H9 (cell line): ENCODE measurements around the gene NR1D1. TPM values are rescaled to one million over a fixed set of nuclear protein-coding genes. Genes with fewer than 3 reads are reported as not detected.

Experiments used
- DNase-seq: peaks from one replicate; pipeline ENCODE4 v3.0.0-alpha.2; 2017
- H2AFZ ChIP-seq: one replicate; pipeline ENCODE4 v1.6.1; 2013; ENCODE audit warnings: mild to moderate bottlenecking, low read length, control low read depth, moderate library complexity
- H2AK5ac ChIP-seq: 2 replicates; pipeline ENCODE4 v1.6.1; 2013; ENCODE audit warnings: low read length, control low read depth, mixed read lengths; ENCODE audit not compliant: insufficient read length
- H2BK120ac ChIP-seq: one replicate; pipeline ENCODE4 v1.6.1; 2013; ENCODE audit warnings: low read depth, mild to moderate bottlenecking, low read length, control low read depth, inconsistent platforms; ENCODE audit not compliant: poor library complexity, severe bottlenecking
- H2BK12ac ChIP-seq: 2 replicates; pipeline ENCODE4 v1.6.1; 2013; ENCODE audit warnings: low read length, control low read depth, mixed read lengths, low read depth; ENCODE audit not compliant: insufficient read length
- H2BK15ac ChIP-seq: 2 replicates; pipeline ENCODE4 v1.6.1; 2013; ENCODE audit warnings: low read depth, low read length, control low read depth
- H2BK20ac ChIP-seq: one replicate; pipeline ENCODE4 v1.6.1; 2013; ENCODE audit warnings: low read depth, mild to moderate bottlenecking, low read length, control low read depth, inconsistent platforms; ENCODE audit not compliant: poor library complexity, severe bottlenecking
- H2BK5ac ChIP-seq: 2 replicates; pipeline ENCODE4 v1.6.1; 2013; ENCODE audit warnings: low read length, control low read depth, mixed read lengths; ENCODE audit not compliant: insufficient read length
- H3K14ac ChIP-seq: 2 replicates; pipeline ENCODE4 v1.6.1; 2013; ENCODE audit warnings: low read length, control low read depth; ENCODE audit not compliant: insufficient read depth
- H3K18ac ChIP-seq: 2 replicates; pipeline ENCODE4 v1.6.1; 2013; ENCODE audit warnings: low read depth, mild to moderate bottlenecking, mixed read lengths, low read length, control low read depth; ENCODE audit not compliant: insufficient read length
- H3K23ac ChIP-seq: 2 replicates; pipeline ENCODE4 v1.6.1; 2013; ENCODE audit warnings: low read length, control low read depth, mixed read lengths, low read depth; ENCODE audit not compliant: insufficient read length
- H3K23me2 ChIP-seq: 2 replicates; pipeline ENCODE4 v1.6.1; 2013; ENCODE audit warnings: low read depth, mild to moderate bottlenecking, mixed read lengths, low read length, control low read depth; ENCODE audit not compliant: insufficient read length, poor library complexity, severe bottlenecking
- H3K27ac ChIP-seq: 2 replicates; pipeline ENCODE4 v1.5.1; 2013; ENCODE audit warnings: low read length, control low read depth, mixed read lengths, low read depth; ENCODE audit not compliant: insufficient read length
- H3K27me3 ChIP-seq: 2 replicates; pipeline ENCODE4 v1.6.1; 2013; ENCODE audit warnings: low read length, control low read depth, inconsistent platforms; ENCODE audit not compliant: insufficient read depth
- H3K4ac ChIP-seq: 2 replicates; pipeline ENCODE4 v1.6.1; 2013; ENCODE audit warnings: low read depth, mild to moderate bottlenecking, control low read depth, inconsistent platforms, low read length, moderate library complexity
- H3K4me1 ChIP-seq: 2 replicates; pipeline ENCODE4 v1.6.1; 2013; ENCODE audit warnings: low read length, control low read depth, inconsistent platforms; ENCODE audit not compliant: insufficient read depth
- H3K4me2 ChIP-seq: 2 replicates; pipeline ENCODE4 v1.6.1; 2013; ENCODE audit warnings: low read length, control low read depth, mixed read lengths; ENCODE audit not compliant: insufficient read length, insufficient read depth
- H3K56ac ChIP-seq: 2 replicates; pipeline ENCODE4 v1.6.1; 2013; ENCODE audit warnings: low read depth, mild to moderate bottlenecking, mixed read lengths, low read length, control low read depth; ENCODE audit not compliant: insufficient read length
- H3K79me1 ChIP-seq: 2 replicates; pipeline ENCODE4 v1.6.1; 2013; ENCODE audit warnings: low read depth, mild to moderate bottlenecking, moderate library complexity, low read length, control low read depth, inconsistent platforms; ENCODE audit not compliant: insufficient read depth, poor library complexity, severe bottlenecking
- H3K79me2 ChIP-seq: 2 replicates; pipeline ENCODE4 v1.6.1; 2013; ENCODE audit warnings: low read length, control low read depth, inconsistent platforms; ENCODE audit not compliant: insufficient read depth
- H3K9ac ChIP-seq: 2 replicates; pipeline ENCODE4 v1.6.1; 2013; ENCODE audit warnings: low read length, control low read depth, mixed read lengths; ENCODE audit not compliant: insufficient read length; ENCODE audit errors: extremely low read depth
- H3K9me3 ChIP-seq: one replicate; pipeline ENCODE4 v1.6.1; 2013; ENCODE audit warnings: low read depth, low read length, inconsistent platforms; ENCODE audit not compliant: control insufficient read depth
- H3T11ph ChIP-seq: one replicate; pipeline ENCODE4 v1.6.1; 2013; ENCODE audit warnings: mild to moderate bottlenecking, low read length, control low read depth, inconsistent platforms
- H4K20me1 ChIP-seq: one replicate; pipeline ENCODE4 v1.6.1; 2013; ENCODE audit not compliant: control insufficient read depth, insufficient read length, insufficient read depth
- H4K5ac ChIP-seq: 2 replicates; pipeline ENCODE4 v1.6.1; 2013; ENCODE audit warnings: low read depth, mild to moderate bottlenecking, mixed read lengths, low read length, control low read depth; ENCODE audit not compliant: insufficient read length
- H4K8ac ChIP-seq: replicated peaks from 2 replicates; pipeline ENCODE4 v1.6.1; 2013; ENCODE audit warnings: low read length, control low read depth, mixed read lengths, low read depth; ENCODE audit not compliant: insufficient read length
- H4K91ac ChIP-seq: 2 replicates; pipeline ENCODE4 v1.6.1; 2013; ENCODE audit warnings: low read depth, mild to moderate bottlenecking, moderate library complexity, mixed read lengths, low read length, control low read depth; ENCODE audit not compliant: insufficient read length
- H3K27ac Mint-ChIP-seq, 3 experiments: 2 replicates in 2 of 3; 3 replicates in 1 of 3; pipeline ENCODE4 v1.8.0; 2020 to 2021; ENCODE audit warnings: mixed read lengths in 3 of 3, mild to moderate bottlenecking in 1 of 3, moderate library complexity in 1 of 3
- H3K27me3 Mint-ChIP-seq: 2 replicates; pipeline ENCODE4 v1.8.0; 2021; ENCODE audit warnings: low read depth, mild to moderate bottlenecking, moderate library complexity, mixed read lengths
- H3K36me3 Mint-ChIP-seq, 3 experiments: 2 replicates in 2 of 3; 3 replicates in 1 of 3; pipeline ENCODE4 v1.8.0; 2020 to 2021; ENCODE audit warnings: low read depth in 3 of 3, mixed read lengths in 3 of 3; ENCODE audit not compliant: insufficient read depth in 1 of 3
- H3K4me1 Mint-ChIP-seq, 2 experiments: 2 replicates each; pipeline ENCODE4 v1.8.0; 2020; ENCODE audit warnings: mixed read lengths in 2 of 2
- H3K4me3 Mint-ChIP-seq, 2 experiments: 2 replicates in 1 of 2; 3 replicates in 1 of 2; pipeline ENCODE4 v1.8.0; 2020 to 2021; ENCODE audit warnings: mild to moderate bottlenecking in 2 of 2, mixed read lengths in 2 of 2, moderate library complexity in 1 of 2
- H3K9me3 Mint-ChIP-seq, 2 experiments: 2 replicates in 1 of 2; 3 replicates in 1 of 2; pipeline ENCODE4 v1.8.0; 2020; ENCODE audit warnings: mild to moderate bottlenecking in 2 of 2, mixed read lengths in 2 of 2, moderate library complexity in 1 of 2
- CTCF ChIP-seq: fragments of 200-600 bp; sonication (generic); conservative IDR thresholded peaks from 3 replicates; pipeline ENCODE4 v1.8.0; 2021; ENCODE audit warnings: antibody characterized with exemption, mild to moderate bottlenecking
- WGBS: extraction: QIAGEN DNeasy Blood & Tissue Kit; methylation state at CpG from one replicate; pipeline ENCODE4 v1.1.7; 2013; ENCODE audit warnings: missing lambda C conversion rate, low lambda C conversion rate, mixed read lengths; ENCODE audit not compliant: insufficient read length; ENCODE audit errors: extremely low coverage; 5-methylcytosine and 5-hydroxymethylcytosine counted together
- total RNA-seq: library from RNA; stranded (reverse); gene quantifications from 2 replicates; pipeline ENCODE4 v1.2.1, GENCODE V29; 2021

Gene NR1D1
- total RNA-seq, 1 experiment from 2014 or later, result 8.6 TPM

DNA sequence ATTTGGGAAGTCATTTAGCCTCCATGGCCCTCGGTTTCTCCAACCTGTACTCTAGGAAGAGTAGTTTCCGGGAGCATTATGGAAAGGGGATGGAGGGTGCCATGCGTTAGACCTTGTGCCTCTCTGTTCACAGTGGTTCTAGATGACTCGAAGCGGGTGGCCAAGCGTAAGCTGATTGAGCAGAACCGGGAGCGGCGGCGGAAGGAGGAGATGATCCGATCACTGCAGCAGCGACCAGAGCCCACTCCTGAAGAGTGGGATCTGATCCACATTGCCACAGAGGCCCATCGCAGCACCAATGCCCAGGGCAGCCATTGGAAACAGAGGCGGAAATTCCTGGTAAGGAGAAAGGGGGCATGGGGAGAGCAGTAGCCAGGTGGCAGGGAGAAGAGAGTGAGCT lies 15.9 kb downstream of the NR1D1 start:
- no peak overlapping the region for H3K23ac ChIP-seq
- no peak overlapping the region for H3K9ac ChIP-seq
- no peak overlapping the region for H3K18ac ChIP-seq
- no peak overlapping the region for H2AK5ac ChIP-seq
- H3K23me2 ChIP-seq, result no peaks in the 10 kb centered on the region
- no peaks in the 10 kb centered on the region for H3K27me3 Mint-ChIP-seq
- no peak overlapping the region for H3K4me3 Mint-ChIP-seq
- no peak overlapping the region for H3K56ac ChIP-seq
- no peak for TF ChIP-seq CTCF
- no CpG with 5 or more reads among the region's 14 CpGs for WGBS
- H3K36me3 Mint-ChIP-seq, result peaks cover 10 to 29% (median 19%) of the 10 kb centered on the region in 3 experiments; a peak in 6 of 7 replicates
- no peak overlapping the region for H3K27ac ChIP-seq
- no peak overlapping the region for H4K5ac ChIP-seq
- H2AFZ ChIP-seq, result no peak overlapping the region
- no peak overlapping the region for H3K4ac ChIP-seq
- peaks cover 2% of the 10 kb centered on the region for H4K20me1 ChIP-seq
- no peak overlapping the region; a peak in 1 of 7 replicates for H3K27ac Mint-ChIP-seq
- no peak overlapping the region for H2BK12ac ChIP-seq
- no peaks in the 10 kb centered on the region for H3K79me2 ChIP-seq
- peaks cover 0 to 2% of the 10 kb centered on the region in 2 experiments; a peak in 1 of 5 replicates for H3K9me3 Mint-ChIP-seq
- H2BK20ac ChIP-seq, result no peak overlapping the region
- H3K9me3 ChIP-seq, result no peaks in the 10 kb centered on the region
- no peak overlapping the region for H3K14ac ChIP-seq
- H3T11ph ChIP-seq, result no peak overlapping the region
- H4K8ac ChIP-seq, result no peak overlapping the region
- H2BK15ac ChIP-seq, result no peak overlapping the region
- H2BK5ac ChIP-seq, result no peak overlapping the region
- peaks cover 0 to 9% of the 10 kb centered on the region in 2 experiments; a peak in 1 of 4 replicates for H3K4me1 Mint-ChIP-seq
- no peaks in the 10 kb centered on the region for H3K27me3 ChIP-seq
- no peaks in the 10 kb centered on the region for H3K79me1 ChIP-seq
- H4K91ac ChIP-seq, result no peak overlapping the region
- no peak for DNase-seq
- H2BK120ac ChIP-seq, result no peak overlapping the region
- H3K4me2 ChIP-seq, result no peak overlapping the region
- H3K4me1 ChIP-seq, result no peaks in the 10 kb centered on the region
